ENCODE measurements around the gene FOXJ2. TPM values are rescaled to one million over a fixed set of nuclear protein-coding genes. Genes with fewer than 3 reads are reported as not detected.

Gene FOXJ2
- total RNA-seq, 3 donors from 2014 or later, result 11.1 to 14.2 (median 13.4) TPM

Other genes with a start within 250 kb of the FOXJ2 start
- gene NANOG, start 243.3 kb upstream of the FOXJ2 start, total RNA-seq, result under 1 TPM in 2 of 3 donors, not detected in 1; 0.15 to 0.32 TPM
- 1 to 10 TPM in 1 of 3 donors, not detected in 2; 2.7 TPM for gene SLC2A14, start 159.8 kb upstream of the FOXJ2 start, total RNA-seq
- gene SLC2A3, start 96.5 kb upstream of the FOXJ2 start, total RNA-seq, result 10 to 100 TPM; 28.2 to 47.9 (median 45.8) TPM
- 10 to 100 TPM in 2 of 3 donors, 1 to 10 TPM in 1; 6.6 to 46.2 (median 17.7) TPM for gene C3AR1, start 33.6 kb downstream of the FOXJ2 start, total RNA-seq
- gene NECAP1, start 49.6 kb downstream of the FOXJ2 start, total RNA-seq, result 10 to 100 TPM; 29.5 to 47.0 (median 32.3) TPM
- 1 to 10 TPM; 2.5 to 3.9 (median 3.4) TPM for gene CLEC4A, start 90.9 kb downstream of the FOXJ2 start, total RNA-seq
- gene ZNF705A, start 124.3 kb downstream of the FOXJ2 start, total RNA-seq, result not detected
- gene FAM90A1, start 194.9 kb downstream of the FOXJ2 start, total RNA-seq, result under 1 TPM in 1 of 3 donors, not detected in 2; 0.29 TPM